ENCODE measurements around the gene TGFA.

The TGFA gene

GRCh38 chr2:70523672-70523995, 30.0 kb downstream of the TGFA start:
- DNase-seq: no peak

- no peak for DNase-seq
These were observed 31.0 kb downstream of the TGFA start for GRCh38 chr2:70522627-70523026.

GRCh38 chr2:70520825-70521224, 32.8 kb downstream of the TGFA start:
- no peak for DNase-seq

GRCh38 chr2:70519453-70519852, 34.2 kb downstream of the TGFA start:
- DNase-seq: no peak

GRCh38 chr2:70518557-70518956, 35.1 kb downstream of the TGFA start:
- DNase-seq: no peak

GRCh38 chr2:70517804-70518203, 35.8 kb downstream of the TGFA start:
- no peak for DNase-seq

GRCh38 chr2:70516596-70516995, 37.0 kb downstream of the TGFA start:
- DNase-seq: no peak

- DNase-seq: no peak
These were observed 37.7 kb downstream of the TGFA start for GRCh38 chr2:70515938-70516337.

GRCh38 chr2:70514612-70515055, 39.0 kb downstream of the TGFA start:
- no peak for DNase-seq

GRCh38 chr2:70513738-70514137, 39.9 kb downstream of the TGFA start:
- peak; percentile 81 for DNase-seq

- DNase-seq: no peak
These were observed 41.5 kb downstream of the TGFA start for GRCh38 chr2:70511971-70512729.

- no peak for DNase-seq
These were observed 43.3 kb downstream of the TGFA start for GRCh38 chr2:70510313-70510712.

GRCh38 chr2:70509565-70509964, 44.1 kb downstream of the TGFA start:
- DNase-seq: no peak

- DNase-seq: no peak
These were observed 44.7 kb downstream of the TGFA start for GRCh38 chr2:70508711-70509462.

GRCh38 chr2:70505613-70506391, 47.8 kb downstream of the TGFA start:
- DNase-seq: no peak

- no peak for DNase-seq
These were observed 48.9 kb downstream of the TGFA start for GRCh38 chr2:70504750-70505149.

GRCh38 chr2:70503896-70504295, 49.7 kb downstream of the TGFA start:
- DNase-seq: no peak

GRCh38 chr2:70501728-70502127, 51.9 kb downstream of the TGFA start:
- DNase-seq: no peak

GRCh38 chr2:70501215-70501614, 52.4 kb downstream of the TGFA start:
- no peak for DNase-seq

- DNase-seq: no peak
These were observed 54.4 kb downstream of the TGFA start for GRCh38 chr2:70499253-70499652.

- no peak for DNase-seq
These were observed 55.1 kb downstream of the TGFA start for GRCh38 chr2:70498528-70498927.

GRCh38 chr2:70498054-70498453, 55.6 kb downstream of the TGFA start:
- peak; percentile 78 for DNase-seq

- DNase-seq: no peak
These were observed 56.8 kb downstream of the TGFA start for GRCh38 chr2:70496819-70497218.
